ENCODE measurements around the gene SLC43A1.

Gene SLC43A1

DNA sequence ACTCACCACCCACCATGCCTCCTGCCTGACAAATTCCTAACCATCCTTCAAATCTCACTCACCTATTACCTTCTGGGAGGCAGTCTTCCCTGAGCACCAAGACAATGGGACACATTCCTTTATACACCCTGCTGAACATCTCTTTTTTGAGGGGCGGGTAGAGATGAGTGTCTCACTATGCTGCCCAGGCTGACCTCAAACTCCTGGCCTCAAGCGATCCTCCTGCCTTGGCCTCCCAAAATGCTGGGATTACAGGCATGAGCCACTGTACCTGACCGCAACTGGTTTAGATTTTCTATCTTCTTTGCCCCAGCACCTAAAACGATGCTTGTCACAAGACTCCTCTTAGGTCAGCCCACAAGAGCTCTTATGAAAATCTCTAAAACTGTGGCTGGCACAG is 7.9 kb upstream of the SLC43A1 start:
- TF ChIP-seq TAF1 (IDR thresholded peaks at IDR 0.05; ENCODE audit: borderline replicate concordance, low read depth, low read length), result no peak
- TF ChIP-seq POLR2A (IDR thresholded peaks at IDR 0.05; ENCODE audit: low read depth, low read length), result no peak
- TF ChIP-seq POLR2AphosphoS5 (IDR thresholded peaks at IDR 0.05; ENCODE audit: low read depth, low read length), result no peak
- FAIRE-seq, result no peak
- no peak for DNase-seq (ENCODE audit: insufficient read length)

DNA sequence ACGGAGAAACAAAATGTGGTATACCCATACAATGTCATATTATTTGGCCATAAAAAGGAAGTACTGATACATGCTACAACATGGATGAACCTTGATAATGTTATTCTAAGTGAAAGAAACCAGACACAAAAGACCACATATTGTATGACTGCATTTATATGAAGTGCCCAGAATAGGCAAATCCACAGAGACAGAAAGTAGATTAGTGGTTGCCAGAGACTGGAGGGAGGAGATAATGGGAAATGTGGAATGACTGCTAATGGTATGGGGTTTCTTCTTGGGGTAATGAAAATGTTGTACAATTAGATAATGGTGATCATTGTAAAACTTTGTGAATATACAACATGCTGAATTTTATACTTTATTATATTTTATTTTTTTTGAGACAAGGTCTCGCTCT is 5.6 kb upstream of the SLC43A1 start:
- FAIRE-seq (no peak), DNase-seq (ENCODE audit: insufficient read length) (no peak)
- TF ChIP-seq TAF1 (IDR thresholded peaks at IDR 0.05; ENCODE audit: borderline replicate concordance, low read depth, low read length) (no peak), POLR2A (IDR thresholded peaks at IDR 0.05; ENCODE audit: low read depth, low read length) (no peak), POLR2AphosphoS5 (IDR thresholded peaks at IDR 0.05; ENCODE audit: low read depth, low read length) (no peak)

- DNase-seq (ENCODE audit: insufficient read length), result no peak
- no peak for TF ChIP-seq POLR2AphosphoS5 (IDR thresholded peaks at IDR 0.05; ENCODE audit: low read depth, low read length)
- TF ChIP-seq TAF1 (IDR thresholded peaks at IDR 0.05; ENCODE audit: borderline replicate concordance, low read depth, low read length), result no peak
- TF ChIP-seq POLR2A (IDR thresholded peaks at IDR 0.05; ENCODE audit: low read depth, low read length), result no peak
- FAIRE-seq, result peak; percentile 40
Measured at GRCh38 chr11:57516061-57516443, 550 bp upstream of the SLC43A1 start.

- DNase-seq (ENCODE audit: insufficient read length) (peak; percentile 62), FAIRE-seq (no peak)
- TF ChIP-seq TAF1 (IDR thresholded peaks at IDR 0.05; ENCODE audit: borderline replicate concordance, low read depth, low read length) (no peak), POLR2A (IDR thresholded peaks at IDR 0.05; ENCODE audit: low read depth, low read length) (no peak), POLR2AphosphoS5 (IDR thresholded peaks at IDR 0.05; ENCODE audit: low read depth, low read length) (no peak)
Measured at GRCh38 chr11:57514538-57515331, 767 bp downstream of the SLC43A1 start.

DNA sequence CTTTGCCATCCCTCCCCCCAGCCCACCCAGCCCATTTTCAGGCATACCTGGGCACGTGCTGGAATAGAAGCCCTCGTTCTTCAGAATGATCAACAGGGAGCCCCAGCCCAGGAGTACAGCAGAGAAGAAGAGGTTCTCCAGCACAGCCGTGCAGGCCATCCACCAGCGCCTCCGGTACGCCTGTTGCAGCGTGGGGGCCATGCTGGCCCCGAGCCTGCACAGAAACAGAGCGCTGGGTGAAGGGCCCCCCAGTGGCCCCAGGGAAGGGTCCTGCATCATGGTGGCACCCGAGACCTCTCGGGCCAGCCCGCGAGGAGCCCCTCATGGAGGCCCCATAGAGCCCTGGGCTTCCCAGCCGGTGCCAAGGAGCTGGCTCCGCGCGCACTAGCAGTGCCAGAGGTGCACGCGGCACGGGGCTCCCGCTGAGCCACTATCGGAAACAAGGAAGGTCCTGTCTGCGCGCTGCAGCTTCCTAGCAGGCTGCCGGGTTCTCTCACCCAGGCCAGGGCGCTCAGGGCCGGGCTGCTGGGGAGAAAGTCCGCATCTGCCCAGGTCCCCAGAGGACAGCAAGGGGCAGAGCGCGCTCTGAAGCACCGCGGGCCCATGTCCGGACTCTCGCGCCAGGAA is 1.5 kb downstream of the SLC43A1 start:
- peak; percentile 81 for FAIRE-seq
- TF ChIP-seq POLR2A (IDR thresholded peaks at IDR 0.05; ENCODE audit: low read depth, low read length) (no peak), TAF1 (IDR thresholded peaks at IDR 0.05; ENCODE audit: borderline replicate concordance, low read depth, low read length) (no peak), POLR2AphosphoS5 (IDR thresholded peaks at IDR 0.05; ENCODE audit: low read depth, low read length) (no peak)
- DNase-seq (ENCODE audit: insufficient read length), result peak; percentile 46

- DNase-seq (ENCODE audit: insufficient read length) (no peak), FAIRE-seq (no peak)
- TF ChIP-seq TAF1 (IDR thresholded peaks at IDR 0.05; ENCODE audit: borderline replicate concordance, low read depth, low read length) (no peak), POLR2AphosphoS5 (IDR thresholded peaks at IDR 0.05; ENCODE audit: low read depth, low read length) (no peak), POLR2A (IDR thresholded peaks at IDR 0.05; ENCODE audit: low read depth, low read length) (no peak)
Measured at GRCh38 chr11:57513452-57513795, 2.1 kb downstream of the SLC43A1 start.

- DNase-seq (ENCODE audit: insufficient read length) (no peak), FAIRE-seq (peak; percentile 30)
- TF ChIP-seq POLR2AphosphoS5 (IDR thresholded peaks at IDR 0.05; ENCODE audit: low read depth, low read length), result no peak
- TF ChIP-seq TAF1 (IDR thresholded peaks at IDR 0.05; ENCODE audit: borderline replicate concordance, low read depth, low read length), result no peak
- TF ChIP-seq POLR2A (IDR thresholded peaks at IDR 0.05; ENCODE audit: low read depth, low read length), result no peak
Measured at GRCh38 chr11:57512646-57513451, 2.7 kb downstream of the SLC43A1 start.

GRCh38 chr11:57511741-57512430 is 3.6 kb downstream of the SLC43A1 start:
- peak; percentile 9 for FAIRE-seq
- no peak for DNase-seq (ENCODE audit: insufficient read length)
- no peak for TF ChIP-seq POLR2AphosphoS5 (IDR thresholded peaks at IDR 0.05; ENCODE audit: low read depth, low read length)
- TF ChIP-seq POLR2A (IDR thresholded peaks at IDR 0.05; ENCODE audit: low read depth, low read length), result no peak
- no peak for TF ChIP-seq TAF1 (IDR thresholded peaks at IDR 0.05; ENCODE audit: borderline replicate concordance, low read depth, low read length)

GRCh38 chr11:57508341-57509170 is 6.9 kb downstream of the SLC43A1 start:
- DNase-seq (ENCODE audit: insufficient read length) (no peak), FAIRE-seq (no peak)
- TF ChIP-seq POLR2A (IDR thresholded peaks at IDR 0.05; ENCODE audit: low read depth, low read length) (no peak), TAF1 (IDR thresholded peaks at IDR 0.05; ENCODE audit: borderline replicate concordance, low read depth, low read length) (no peak), POLR2AphosphoS5 (IDR thresholded peaks at IDR 0.05; ENCODE audit: low read depth, low read length) (no peak)

GRCh38 chr11:57506522-57506921 is 9.0 kb downstream of the SLC43A1 start:
- TF ChIP-seq TAF1 (IDR thresholded peaks at IDR 0.05; ENCODE audit: borderline replicate concordance, low read depth, low read length), result no peak
- TF ChIP-seq POLR2A (IDR thresholded peaks at IDR 0.05; ENCODE audit: low read depth, low read length), result no peak
- TF ChIP-seq POLR2AphosphoS5 (IDR thresholded peaks at IDR 0.05; ENCODE audit: low read depth, low read length), result no peak
- DNase-seq (ENCODE audit: insufficient read length) (no peak), FAIRE-seq (no peak)
